CD4-positive, alpha-beta T cell (primary cell): ENCODE data around the gene OR5H6. TPM values are rescaled to one million over a fixed set of nuclear protein-coding genes. Genes with fewer than 3 reads are reported as not detected.

Experiments used
- ATAC-seq: fragments of 200-7000 bp; cut with Tn5 transposase; one replicate; pipeline ENCODE4 v1.10.0; 2022; ENCODE audit warnings: mild to moderate bottlenecking; ENCODE audit not compliant: poor library complexity
- CTCF ChIA-PET: fragments of 350-600 bp; sonication (Branson Sonifier 250); formaldehyde crosslinking; loops from one replicate; lab custom pipeline; 2021; ENCODE audit warnings: antibody characterized with exemption, inconsistent platforms; lab: Charles Lee
- POLR2A ChIA-PET: fragments of 350-600 bp; sonication (Branson Sonifier 250); formaldehyde crosslinking; loops from one replicate; lab custom pipeline; 2021; ENCODE audit warnings: antibody characterized with exemption, inconsistent platforms; lab: Charles Lee
- DNase-seq, 14 experiments: peaks; one replicate each; pipeline ENCODE4 v3.0.0-alpha.2; 2013 to 2020; ENCODE audit warnings: mixed read lengths in 2 of 14
- H3K27ac ChIP-seq, 2 donors: one replicate each; pipeline versions ENCODE4 v1.5.1 to v1.7.0; 2013; ENCODE audit warnings: low read length in 2 of 2, low read depth in 1 of 2, mild to moderate bottlenecking in 1 of 2
- H3K27me3 ChIP-seq, 2 experiments: 1 replicate in 1 of 2; 2 replicates in 1 of 2; pipeline versions ENCODE4 v1.6.1 to v1.7.0; 2013; ENCODE audit warnings: low read length in 2 of 2, control low read depth in 1 of 2, mild to moderate bottlenecking in 1 of 2, moderate library complexity in 1 of 2; ENCODE audit not compliant: insufficient read depth in 2 of 2, control insufficient read depth in 1 of 2
- H3K36me3 ChIP-seq: one replicate; pipeline ENCODE4 v1.6.1; 2013; ENCODE audit warnings: low read length, control low read depth; ENCODE audit not compliant: insufficient read depth
- H3K4me1 ChIP-seq: one replicate; pipeline ENCODE4 v1.6.1; 2013; ENCODE audit warnings: low read length, control low read depth; ENCODE audit not compliant: insufficient read depth
- H3K4me3 ChIP-seq: one replicate; pipeline ENCODE4 v1.5.1; 2013; ENCODE audit warnings: mild to moderate bottlenecking, low read length, moderate library complexity
- H3K9me3 ChIP-seq, 2 experiments: 1 replicate in 1 of 2; 2 replicates in 1 of 2; pipeline versions ENCODE4 v1.6.1 to v1.7.0; 2013; ENCODE audit warnings: low read length in 2 of 2, mild to moderate bottlenecking in 2 of 2, control low read depth in 1 of 2, moderate library complexity in 1 of 2; ENCODE audit not compliant: control insufficient read depth in 1 of 2, insufficient read depth in 1 of 2
- H3K27ac Mint-ChIP-seq: one replicate; pipeline ENCODE4 v1.8.0; 2020; ENCODE audit warnings: mixed read lengths
- H3K27me3 Mint-ChIP-seq: one replicate; pipeline ENCODE4 v1.8.0; 2021; ENCODE audit warnings: mixed read lengths
- H3K36me3 Mint-ChIP-seq: one replicate; pipeline ENCODE4 v1.8.0; 2021; ENCODE audit warnings: low read depth, mixed read lengths
- H3K4me1 Mint-ChIP-seq: one replicate; pipeline ENCODE4 v1.8.0; 2021; ENCODE audit warnings: low read depth, mixed read lengths
- H3K4me3 Mint-ChIP-seq: one replicate; pipeline ENCODE4 v1.8.0; 2020; ENCODE audit warnings: mild to moderate bottlenecking, mixed read lengths
- H3K9me3 Mint-ChIP-seq: one replicate; pipeline ENCODE4 v1.8.0; 2020; ENCODE audit warnings: mixed read lengths
- intact Hi-C, 2 experiments: fragments of 100-400 bp; cut with DNase I in 1 of 2; cut with micrococcal nuclease in 1 of 2; formaldehyde crosslinking; loops; one replicate each; pipeline versions ENCODE4 v1.15.1 to v1.9.0; 2023 to 2025; cut with DNase I, micrococcal nuclease
- total RNA-seq, 174 experiments: library from RNA in 2 of 174; stranded (reverse) in 2 of 174; gene quantifications; one replicate each; pipeline ENCODE4 v1.2.3 and lab custom pipeline; 2021 to 2026
- TF ChIP-seq, protein P1 (sequence below): fragments of 200-600 bp; IDR thresholded peaks from one replicate; pipeline ENCODE4 v1.8.0; 2022; ENCODE audit warnings: antibody characterized with exemption, mild to moderate bottlenecking

Gene OR5H6
- total RNA-seq, 2 experiments from 2014 or later, result not detected

DNA sequence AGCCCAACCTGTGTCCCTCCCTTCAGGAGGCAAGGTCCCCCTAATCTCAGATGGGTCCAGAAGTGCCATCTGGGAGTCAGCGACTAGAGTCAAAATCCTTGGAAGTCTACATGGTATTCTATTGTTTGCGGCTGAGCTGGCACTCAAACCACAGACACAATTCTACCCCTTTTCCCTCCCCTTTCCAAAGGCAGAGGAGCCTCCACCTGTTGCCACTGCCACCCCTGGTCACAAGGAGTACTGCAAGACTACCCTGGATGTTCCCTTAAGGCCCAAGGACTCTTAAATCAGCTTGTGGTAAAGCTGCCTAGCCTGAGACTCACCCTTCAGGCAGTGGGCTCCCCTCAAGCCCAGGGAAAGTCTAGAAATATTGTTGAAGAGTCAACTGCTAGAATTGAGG lies 4.3 kb upstream of the OR5H6 start:
- no peak overlapping the region for H3K27ac Mint-ChIP-seq
- no peaks in the 10 kb centered on the region for H3K36me3 Mint-ChIP-seq
- ATAC-seq (no peak), DNase-seq (no peak)
- H3K27me3 Mint-ChIP-seq, result no peaks in the 10 kb centered on the region
- CTCF ChIA-PET, result interaction anchor here (0.6 kb wide), 1 partner anchor 865 kb away, joined by 3 read pairs; no protein-coding TSS in a partner anchor
- H3K27ac ChIP-seq, result no peak overlapping the region
- H3K4me3 Mint-ChIP-seq, result no peak overlapping the region
- H3K9me3 ChIP-seq, result no peaks in the 10 kb centered on the region
- no peaks in the 10 kb centered on the region for H3K36me3 ChIP-seq
- intact Hi-C loops, result no loop called here
- TF ChIP-seq, protein P1, sequence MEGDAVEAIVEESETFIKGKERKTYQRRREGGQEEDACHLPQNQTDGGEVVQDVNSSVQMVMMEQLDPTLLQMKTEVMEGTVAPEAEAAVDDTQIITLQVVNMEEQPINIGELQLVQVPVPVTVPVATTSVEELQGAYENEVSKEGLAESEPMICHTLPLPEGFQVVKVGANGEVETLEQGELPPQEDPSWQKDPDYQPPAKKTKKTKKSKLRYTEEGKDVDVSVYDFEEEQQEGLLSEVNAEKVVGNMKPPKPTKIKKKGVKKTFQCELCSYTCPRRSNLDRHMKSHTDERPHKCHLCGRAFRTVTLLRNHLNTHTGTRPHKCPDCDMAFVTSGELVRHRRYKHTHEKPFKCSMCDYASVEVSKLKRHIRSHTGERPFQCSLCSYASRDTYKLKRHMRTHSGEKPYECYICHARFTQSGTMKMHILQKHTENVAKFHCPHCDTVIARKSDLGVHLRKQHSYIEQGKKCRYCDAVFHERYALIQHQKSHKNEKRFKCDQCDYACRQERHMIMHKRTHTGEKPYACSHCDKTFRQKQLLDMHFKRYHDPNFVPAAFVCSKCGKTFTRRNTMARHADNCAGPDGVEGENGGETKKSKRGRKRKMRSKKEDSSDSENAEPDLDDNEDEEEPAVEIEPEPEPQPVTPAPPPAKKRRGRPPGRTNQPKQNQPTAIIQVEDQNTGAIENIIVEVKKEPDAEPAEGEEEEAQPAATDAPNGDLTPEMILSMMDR, result no peak
- H3K4me1 Mint-ChIP-seq, result no peaks in the 10 kb centered on the region
- no peak overlapping the region for H3K4me3 ChIP-seq
- peaks cover 4% of the 10 kb centered on the region for H3K9me3 Mint-ChIP-seq
- H3K4me1 ChIP-seq, result no peaks in the 10 kb centered on the region
- H3K27me3 ChIP-seq, result no peaks in the 10 kb centered on the region
- POLR2A ChIA-PET, result no interaction called here

DNA sequence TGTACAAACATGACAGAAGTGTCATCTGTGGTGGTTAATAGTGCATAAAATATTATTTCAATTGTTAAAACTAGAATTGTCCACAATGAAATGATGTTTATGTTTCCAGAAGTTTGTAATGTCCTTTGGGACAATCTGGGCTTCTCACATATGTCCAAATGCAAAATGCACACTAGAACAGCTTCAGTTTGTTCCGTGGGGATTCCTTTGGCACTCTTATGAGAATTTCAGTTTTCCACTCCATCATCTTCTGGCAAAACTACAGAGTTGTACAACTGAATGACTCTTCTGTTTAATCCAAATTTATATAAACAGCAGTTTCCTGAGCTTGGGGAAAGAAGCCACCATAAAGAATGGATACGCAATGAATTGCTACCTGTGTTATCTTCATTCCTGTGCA lies 2.0 kb upstream of the OR5H6 start:
- POLR2A ChIA-PET, result no interaction called here
- Histone ChIP-seq H3K4me3 (no peak overlapping the region), H3K9me3 (no peaks in the 10 kb centered on the region), H3K27ac (no peak overlapping the region), H3K4me1 (no peaks in the 10 kb centered on the region), H3K27me3 (no peaks in the 10 kb centered on the region), H3K36me3 (no peaks in the 10 kb centered on the region)
- CTCF ChIA-PET, result no interaction called here
- H3K27me3 Mint-ChIP-seq, result no peaks in the 10 kb centered on the region
- no peaks in the 10 kb centered on the region for H3K36me3 Mint-ChIP-seq
- TF ChIP-seq, protein P1, result no peak
- H3K27ac Mint-ChIP-seq, result no peak overlapping the region
- intact Hi-C loops, result no loop called here
- no peak overlapping the region for H3K4me3 Mint-ChIP-seq
- ATAC-seq, result no peak
- H3K4me1 Mint-ChIP-seq, result no peaks in the 10 kb centered on the region
- H3K9me3 Mint-ChIP-seq, result peaks cover 2% of the 10 kb centered on the region
- DNase-seq, result no peak

- no peaks in the 10 kb centered on the region for H3K4me1 Mint-ChIP-seq
- H3K27me3 Mint-ChIP-seq, result peaks cover 9% of the 10 kb centered on the region
- TF ChIP-seq, protein P1, result no peak
- Histone ChIP-seq H3K4me3 (no peak overlapping the region), H3K27me3 (peaks cover 0 to 7% of the 10 kb centered on the region in 2 experiments), H3K4me1 (no peaks in the 10 kb centered on the region), H3K27ac (no peak overlapping the region), H3K9me3 (peaks cover 9 to 18% of the 10 kb centered on the region in 2 experiments), H3K36me3 (no peaks in the 10 kb centered on the region)
- DNase-seq, result no peak
- no peak overlapping the region for H3K27ac Mint-ChIP-seq
- no peaks in the 10 kb centered on the region for H3K36me3 Mint-ChIP-seq
- ChIA-PET CTCF (no interaction called here), POLR2A (no interaction called here)
- peaks cover 15% of the 10 kb centered on the region for H3K9me3 Mint-ChIP-seq
- intact Hi-C loops, result no loop called here
- H3K4me3 Mint-ChIP-seq, result no peak overlapping the region
- no peak for ATAC-seq
These were observed 5.8 kb downstream of the OR5H6 start for GRCh38 chr3:98269846-98270245.
